Activated CD4-positive, CD25-positive, alpha-beta regulatory T cell treated with anti-CD3 and anti-CD28 coated beads, Interleukin-2, amount 50 U/mL, for 16 hours (primary cell): ENCODE measurements around the gene SBNO2.
"Not testable (repeated sequence)": the region's sequence is repeated elsewhere in the genome, so short reads cannot be mapped to it uniquely, and the experiment has no call there.

Experiments
- DNase-seq: peaks from one replicate; pipeline ENCODE4 v3.0.0-alpha.2; 2020; ENCODE audit warnings: low read depth, low spot score

SBNO2 gene

DNA sequence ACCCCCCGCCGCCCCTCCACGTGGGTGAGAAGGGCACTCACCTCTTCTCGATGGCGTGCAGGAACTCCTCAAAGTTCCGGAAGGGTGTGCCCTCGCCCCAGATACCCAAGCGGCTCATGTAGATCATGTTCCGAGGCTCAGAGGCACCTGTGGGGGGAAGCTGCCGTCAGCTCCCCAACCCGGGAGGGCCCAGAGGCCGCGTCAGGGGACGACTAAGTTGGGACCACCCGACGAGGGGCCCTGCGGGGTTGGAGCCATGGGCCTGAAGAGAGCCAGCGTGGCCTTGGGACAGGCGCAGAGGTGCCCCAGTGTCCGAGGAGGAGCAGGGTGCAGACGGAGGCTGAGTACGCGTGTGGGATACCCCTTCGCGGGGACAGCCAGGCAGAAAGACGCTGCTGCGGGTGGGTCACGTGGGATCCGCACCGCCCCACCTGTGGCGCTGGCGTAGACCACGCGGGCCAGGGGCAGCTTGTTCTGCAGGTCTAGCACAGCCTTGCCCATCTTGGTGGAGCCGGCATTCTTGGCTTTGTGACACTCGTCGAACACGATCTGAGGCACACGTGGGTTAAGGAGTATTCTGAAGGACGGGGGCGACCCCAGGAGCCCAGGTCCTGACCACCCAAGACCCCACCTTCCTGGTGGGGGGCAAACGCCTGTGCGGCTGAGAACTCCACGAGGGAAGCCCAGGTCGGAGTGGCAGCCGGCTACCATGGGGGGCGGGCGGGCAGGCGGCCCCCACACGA lies 54.4 kb downstream of the SBNO2 start:
- DNase-seq: no peak

DNA sequence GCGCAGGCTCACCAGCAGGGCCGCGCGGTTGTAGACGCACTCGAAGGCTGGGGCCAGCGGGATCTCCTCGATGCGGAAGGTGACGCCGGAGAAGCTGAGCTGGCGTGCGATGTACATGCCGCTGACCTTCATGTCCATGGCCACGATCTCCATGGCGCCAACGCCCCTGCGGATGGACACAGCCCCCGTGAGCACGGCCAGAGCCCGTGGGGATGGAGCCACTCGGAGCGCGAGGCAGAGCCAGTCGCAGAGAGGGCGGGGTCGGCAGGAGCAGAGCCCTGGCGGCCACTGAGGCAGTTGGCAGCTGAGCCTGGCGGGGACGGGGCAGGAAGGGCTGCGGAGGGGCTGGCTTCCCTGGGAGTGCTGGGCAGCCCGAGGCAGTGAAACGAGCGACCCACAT lies 55.1 kb downstream of the SBNO2 start:
- DNase-seq: no peak

- no peak for DNase-seq
Measured at GRCh38 chr19:1117654-1118053, 56.4 kb downstream of the SBNO2 start.

GRCh38 chr19:1116726-1117581 lies 57.1 kb downstream of the SBNO2 start:
- DNase-seq: no peak

DNA sequence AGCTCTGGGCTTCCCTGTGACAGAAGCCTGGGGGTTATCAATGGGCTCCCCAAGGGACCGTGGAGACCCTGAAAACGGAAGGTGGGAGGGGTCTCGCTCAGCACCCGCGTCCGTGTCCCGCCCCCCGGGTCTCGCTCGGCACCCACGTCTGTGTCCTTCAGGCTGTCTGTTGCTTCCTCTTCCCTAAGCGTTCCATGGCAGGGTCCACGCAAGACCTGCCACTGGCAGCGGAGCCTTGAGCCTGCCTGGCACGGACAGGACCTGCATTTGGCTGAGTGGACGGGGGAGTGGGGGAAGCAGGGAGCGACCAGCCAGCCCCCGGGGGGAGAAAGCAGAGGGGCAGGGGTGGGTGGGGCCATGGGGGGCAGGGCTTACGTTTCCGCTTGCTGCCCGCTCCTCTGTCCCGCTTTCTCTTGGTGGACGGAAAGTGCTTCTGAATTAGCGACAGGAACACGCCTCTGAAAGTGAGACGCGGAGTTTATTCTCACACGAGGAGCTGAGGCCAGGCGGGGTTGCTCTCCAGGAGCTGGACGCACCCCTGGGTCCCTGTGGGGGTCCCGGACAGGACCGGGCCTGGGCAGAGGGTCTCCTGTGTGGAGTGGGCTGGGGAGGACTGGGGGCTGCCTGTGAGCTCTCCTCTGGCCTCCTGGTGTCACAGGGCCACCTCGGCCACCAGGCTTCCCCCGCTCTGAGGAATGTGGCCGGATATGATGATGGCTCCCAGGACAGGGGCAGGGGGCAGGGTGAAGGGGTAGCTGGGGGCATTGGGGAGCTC lies 58.2 kb downstream of the SBNO2 start:
- DNase-seq: no peak

GRCh38 chr19:1114728-1115127 lies 59.3 kb downstream of the SBNO2 start:
- not testable (repeated sequence) for DNase-seq

GRCh38 chr19:1113986-1114483 lies 60.0 kb downstream of the SBNO2 start:
- no peak for DNase-seq

DNA sequence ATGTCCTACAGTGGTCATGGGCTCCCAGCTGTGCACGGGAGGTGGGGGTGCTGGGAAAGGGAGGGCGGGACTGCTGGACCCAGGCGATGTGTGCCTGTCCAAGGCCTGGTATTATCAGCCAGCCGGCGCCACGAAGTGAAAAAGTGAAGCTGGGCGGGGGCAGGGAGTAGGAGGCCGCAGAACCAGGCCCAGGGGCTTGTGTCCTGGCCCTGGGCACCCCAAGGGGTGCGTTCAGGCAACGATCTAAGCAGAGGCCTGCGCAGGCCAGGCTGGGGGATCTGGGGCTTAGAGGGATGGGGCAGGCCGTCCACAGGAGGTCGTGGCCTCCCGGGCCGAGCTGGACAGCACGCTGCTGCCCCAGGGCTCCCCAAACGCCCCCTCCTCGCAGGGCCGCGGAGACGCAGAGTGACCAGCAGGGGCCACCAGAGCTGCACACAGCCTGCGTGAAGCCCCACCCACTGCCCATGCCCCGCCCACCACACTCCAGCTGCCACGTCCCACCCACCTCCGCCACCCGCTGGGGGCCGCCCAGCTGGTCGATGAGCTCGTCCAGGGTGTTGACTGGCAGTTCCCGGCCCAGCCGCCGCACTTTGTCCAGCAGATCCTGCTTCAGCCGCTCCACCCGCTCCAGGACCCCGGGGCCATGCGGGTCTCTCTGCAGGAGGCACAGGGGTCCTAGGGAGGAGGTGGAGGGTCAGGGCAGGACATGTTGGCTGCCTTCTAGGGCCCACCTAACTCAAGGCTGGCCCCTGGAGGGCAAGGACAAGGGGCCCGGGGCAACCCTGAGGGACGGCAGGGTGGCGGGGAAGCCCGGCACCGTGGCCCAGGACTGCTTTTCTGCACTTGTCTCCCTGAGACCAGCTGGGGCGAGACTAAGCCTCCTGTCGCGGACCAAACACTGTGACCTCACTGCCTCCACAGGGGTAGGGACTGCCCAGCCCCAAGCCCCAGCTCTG lies 60.8 kb downstream of the SBNO2 start:
- DNase-seq: no peak

GRCh38 chr19:1112268-1113029 lies 61.6 kb downstream of the SBNO2 start:
- DNase-seq: no peak

DNA sequence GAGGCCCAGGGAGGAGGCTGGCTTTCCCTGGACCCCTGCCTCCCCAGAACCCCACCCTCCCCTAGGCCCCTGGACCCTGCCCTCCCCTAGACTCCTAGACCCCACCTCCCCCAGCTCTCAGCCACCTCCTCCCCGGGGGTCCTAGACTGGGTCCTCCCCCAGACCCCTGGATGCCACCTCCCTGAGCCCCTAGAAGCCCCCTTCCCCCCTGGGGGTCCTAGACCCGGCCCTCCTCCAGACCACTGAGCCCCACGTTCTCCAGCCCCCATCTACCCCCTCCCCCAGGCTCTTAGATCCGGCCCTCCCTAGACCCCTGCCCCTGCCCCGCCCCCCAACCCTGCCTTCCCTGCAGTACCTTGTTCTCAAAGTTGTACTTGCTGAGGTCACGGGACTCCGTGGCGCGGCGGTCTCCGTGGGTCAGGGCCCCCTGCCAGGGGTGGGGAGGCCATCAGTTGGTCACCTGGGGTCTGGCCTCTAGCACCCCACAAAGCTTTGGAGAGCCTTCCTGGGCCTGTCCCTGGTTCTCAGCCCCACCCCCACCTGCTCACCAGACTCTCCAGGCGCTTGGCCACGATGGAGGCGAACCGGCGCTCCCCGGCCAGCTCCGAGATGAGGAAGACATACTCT lies 62.3 kb downstream of the SBNO2 start:
- DNase-seq: no peak

GRCh38 chr19:1110809-1111640 lies 63.0 kb downstream of the SBNO2 start:
- DNase-seq: no peak

DNA sequence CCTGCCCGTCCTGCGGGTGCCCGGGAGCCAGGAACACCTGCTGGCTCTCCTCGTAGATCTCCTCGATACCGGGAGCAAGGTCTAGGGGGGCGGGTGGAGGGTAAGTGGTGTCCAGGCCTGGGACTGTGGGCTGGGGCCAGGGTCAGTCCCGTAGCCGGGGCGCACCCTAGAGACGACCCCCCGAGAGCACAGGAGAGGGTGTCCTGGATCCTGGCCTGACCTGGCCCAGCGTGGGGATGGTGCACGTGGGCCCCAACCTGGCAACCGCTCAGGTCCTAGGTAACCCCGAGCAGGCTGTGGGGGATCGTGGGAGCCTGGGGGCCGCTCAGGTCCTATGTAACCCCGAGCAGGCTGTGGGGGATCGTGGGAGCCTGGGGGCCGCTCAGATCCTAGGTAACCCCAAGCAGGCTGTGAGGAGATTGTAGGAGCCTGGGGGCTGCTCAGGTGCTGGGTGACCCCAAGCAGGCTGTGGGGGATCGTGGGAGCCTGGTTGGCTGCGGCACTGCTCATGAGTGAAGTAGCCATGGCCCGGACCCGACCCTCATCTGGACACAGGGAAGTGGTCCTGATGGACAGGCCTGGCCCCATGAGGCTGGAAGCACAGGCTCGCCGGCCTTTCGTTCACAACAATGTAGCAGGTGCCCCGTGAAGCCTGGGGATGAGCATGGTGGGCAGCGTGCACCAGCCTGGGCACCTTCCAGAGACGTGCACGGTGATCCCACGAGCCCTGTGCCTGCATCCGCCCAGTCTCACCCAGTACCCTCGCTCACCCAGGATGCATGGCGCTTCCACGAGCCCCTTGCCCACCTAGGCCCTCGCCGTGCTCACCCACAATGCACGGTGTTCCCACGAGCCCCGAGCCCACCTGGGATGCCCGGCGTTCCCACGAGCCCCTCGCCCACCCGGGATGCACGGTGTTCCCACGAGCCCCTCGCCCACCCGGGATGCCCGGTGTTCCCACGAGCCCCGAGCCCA lies 64.1 kb downstream of the SBNO2 start:
- DNase-seq: no peak

DNA sequence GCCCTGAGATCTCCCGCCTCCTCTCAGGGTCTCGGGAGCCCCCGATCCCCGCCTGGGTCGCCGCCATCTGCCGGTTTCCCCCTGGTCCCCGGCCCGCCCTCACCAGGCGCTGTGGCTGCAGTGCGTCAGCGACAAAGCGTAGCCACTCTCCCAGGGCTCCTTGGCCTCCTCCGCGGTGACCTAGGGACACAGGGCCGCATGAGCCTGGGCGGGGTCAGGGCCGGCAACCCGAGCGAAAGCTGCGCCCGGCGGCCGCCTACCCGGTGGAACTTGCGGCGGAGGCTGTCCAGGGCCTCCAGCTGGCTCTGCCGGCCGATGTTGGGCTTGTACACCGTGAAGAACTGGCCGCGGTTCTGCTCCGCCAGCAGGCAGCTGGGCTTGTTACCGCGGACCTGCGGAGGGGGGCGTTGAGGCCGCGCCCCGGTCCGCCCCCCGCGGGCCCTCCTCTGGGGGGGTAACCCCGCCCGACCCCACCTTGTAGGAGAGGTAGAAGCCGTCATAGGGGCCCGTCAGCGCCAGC lies 65.0 kb downstream of the SBNO2 start:
- no peak for DNase-seq

GRCh38 chr19:1108291-1109031 lies 65.6 kb downstream of the SBNO2 start:
- DNase-seq: no peak

DNA sequence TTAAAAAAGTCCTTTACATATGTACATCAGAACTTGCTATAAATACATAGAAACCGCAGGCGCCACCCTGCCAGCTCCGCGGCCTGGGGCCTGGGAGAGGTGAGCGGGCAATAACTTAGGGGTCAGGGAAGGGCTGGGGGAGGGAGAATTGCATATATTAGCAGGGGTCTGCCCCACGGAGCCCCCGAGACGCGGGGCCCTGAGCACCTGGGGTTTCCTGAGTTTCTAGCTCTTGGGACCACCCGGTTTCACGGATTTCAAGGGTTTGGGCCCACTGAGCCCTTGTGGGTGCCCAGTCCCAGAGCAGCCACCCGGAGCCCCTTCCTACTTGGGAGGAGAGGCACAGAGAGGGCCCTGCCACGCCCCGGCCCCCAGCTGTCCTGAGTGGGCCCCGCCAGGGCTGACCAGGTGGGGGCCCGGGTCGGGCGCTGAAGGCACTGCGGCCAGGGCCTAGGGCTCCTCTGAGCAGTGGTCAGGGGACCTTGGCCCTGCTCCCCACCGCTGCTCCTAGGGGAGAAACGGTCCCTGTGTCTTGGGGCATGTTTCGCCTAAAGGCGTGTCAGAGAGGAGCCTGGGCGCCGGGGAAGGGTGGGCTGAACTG lies 66.3 kb downstream of the SBNO2 start:
- no peak for DNase-seq
